Thymus (tissue), 11 donors: ENCODE measurements around the gene TCEAL4. TPM values are rescaled to one million over a fixed set of nuclear protein-coding genes. Genes with fewer than 3 reads are reported as not detected.
A peak's percentile ranks its signal among the peaks of the same experiment; 100 is the strongest.

Experiments
- DNase-seq, 9 donors: peaks; one replicate each; pipeline ENCODE4 v3.0.0-alpha.2; 2013; ENCODE audit warnings: low spot score in 9 of 9, low read depth in 6 of 9, missing footprints in 1 of 9
- H3K27ac ChIP-seq, 2 donors: one replicate each; pipeline ENCODE4 v1.5.1; 2013; ENCODE audit warnings: control low read depth in 1 of 2, low read depth in 1 of 2, low read length in 1 of 2, mild to moderate bottlenecking in 1 of 2, moderate library complexity in 1 of 2
- H3K27me3 ChIP-seq, 2 donors: one replicate each; pipeline ENCODE4 v1.5.1; 2013; ENCODE audit warnings: low read length in 1 of 2; ENCODE audit not compliant: control insufficient read depth in 2 of 2, insufficient read depth in 1 of 2
- H3K36me3 ChIP-seq, 2 donors: one replicate each; pipeline ENCODE4 v1.5.1; 2013; ENCODE audit warnings: low read length in 1 of 2, mild to moderate bottlenecking in 1 of 2, moderate library complexity in 1 of 2; ENCODE audit not compliant: control insufficient read depth in 2 of 2, insufficient read depth in 2 of 2
- H3K4me1 ChIP-seq, 2 donors: one replicate each; pipeline ENCODE4 v1.5.1; 2013; ENCODE audit warnings: low read length in 2 of 2; ENCODE audit not compliant: control insufficient read depth in 2 of 2, insufficient read depth in 2 of 2
- H3K4me3 ChIP-seq, 2 donors: one replicate each; pipeline ENCODE4 v1.5.1; 2013; ENCODE audit warnings: low read length in 2 of 2, control low read depth in 1 of 2, mild to moderate bottlenecking in 1 of 2
- H3K9me3 ChIP-seq, 2 donors: one replicate each; pipeline ENCODE4 v1.5.1; 2013; ENCODE audit warnings: low read length in 1 of 2, mild to moderate bottlenecking in 1 of 2; ENCODE audit not compliant: control insufficient read depth in 2 of 2, insufficient read depth in 1 of 2
- WGBS: extraction: QIAGEN DNeasy Blood & Tissue Kit; methylation state at CpG from one replicate; pipeline ENCODE4 v1.1.7; 2013; 5-methylcytosine and 5-hydroxymethylcytosine counted together
- polyA plus RNA-seq: library from polyadenylated mRNA; stranded (reverse); fragments of 200-250 nt; gene quantifications from one replicate; pipeline ENCODE4 v1.2.3, GENCODE V29; 2013
- total RNA-seq: library from RNA; stranded (reverse); fragments of 120-200 nt; gene quantifications from one replicate; pipeline ENCODE4 v1.2.4, GENCODE V29; 2013
- donor health status: healthy.

Gene TCEAL4
- total and polyA plus RNA-seq, 2 donors, result 27.2 to 200 TPM

DNA sequence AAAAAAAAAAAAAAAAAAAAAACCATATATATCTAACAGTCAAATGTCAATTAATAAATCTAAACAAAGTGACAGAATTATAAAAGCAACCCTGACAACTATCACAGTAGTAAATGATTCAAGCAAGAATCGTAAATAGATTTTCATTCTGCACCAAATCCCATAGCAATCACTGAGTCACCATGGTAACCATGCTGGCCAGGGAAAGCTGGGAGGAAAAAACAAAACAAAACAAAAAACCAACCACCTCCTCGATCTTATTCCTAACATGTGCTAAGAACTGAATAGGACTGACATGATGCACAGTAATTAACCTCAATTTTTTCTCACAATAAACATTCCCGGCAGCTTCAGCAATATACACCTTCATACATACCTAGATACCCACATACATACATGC, 35.4 kb upstream of the TCEAL4 start:
- Histone ChIP-seq H3K27ac (no peak overlapping the region), H3K36me3 (no peaks in the 10 kb centered on the region), H3K27me3 (no peaks in the 10 kb centered on the region), H3K9me3 (no peaks in the 10 kb centered on the region), H3K4me1 (peaks cover 0 to 2% of the 10 kb centered on the region in 2 donors), H3K4me3 (no peak overlapping the region)
- DNase-seq, result no peak
- WGBS, result 97% methylated on average over 3 of the region's 3 CpGs

DNA sequence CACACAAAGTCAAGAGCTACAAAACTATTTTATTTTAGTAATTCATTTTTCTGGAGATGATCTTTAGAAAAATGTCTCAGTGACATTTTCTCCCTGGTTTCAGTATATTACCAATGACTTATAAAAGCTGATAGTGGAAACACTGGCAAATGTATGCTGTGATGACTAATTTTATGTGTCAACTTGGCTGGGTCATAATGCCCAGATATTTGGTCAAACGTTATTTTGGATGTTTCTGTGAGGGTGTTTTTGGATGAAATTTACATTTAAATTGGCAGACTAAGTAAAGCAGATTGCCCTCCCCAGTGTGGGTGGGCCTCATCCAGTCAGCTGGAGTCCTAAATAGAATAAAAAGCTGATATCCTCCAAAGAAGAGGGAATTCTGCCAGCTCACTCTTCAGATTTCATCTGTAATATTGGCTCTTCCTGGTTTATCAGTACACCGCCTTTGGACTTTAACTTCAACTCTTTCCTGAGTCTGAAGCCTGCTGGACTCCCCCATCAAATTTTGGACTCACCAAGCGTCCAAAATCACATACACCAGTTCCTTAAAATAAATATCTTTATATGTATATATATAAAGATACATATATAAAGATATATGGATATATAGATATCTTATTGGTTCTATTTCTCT, 34.8 kb upstream of the TCEAL4 start:
- no peaks in the 10 kb centered on the region for H3K36me3 ChIP-seq
- no peak overlapping the region for H3K4me3 ChIP-seq
- H3K9me3 ChIP-seq, result no peaks in the 10 kb centered on the region
- peaks cover 0 to 2% of the 10 kb centered on the region in 2 donors for H3K4me1 ChIP-seq
- H3K27me3 ChIP-seq, result no peaks in the 10 kb centered on the region
- DNase-seq, result no peak
- H3K27ac ChIP-seq, result no peak overlapping the region
- 94% methylated on average over 3 of the region's 3 CpGs for WGBS

- no peaks in the 10 kb centered on the region for H3K27me3 ChIP-seq
- no peak for DNase-seq
- H3K4me1 ChIP-seq, result peaks cover 0 to 2% of the 10 kb centered on the region in 2 donors
- no peak overlapping the region for H3K4me3 ChIP-seq
- H3K36me3 ChIP-seq, result no peaks in the 10 kb centered on the region
- no peak overlapping the region for H3K27ac ChIP-seq
- no peaks in the 10 kb centered on the region for H3K9me3 ChIP-seq
- 92% methylated on average over 1 of the region's 1 CpG for WGBS
These were observed 33.1 kb upstream of the TCEAL4 start for GRCh38 chrX:103552236-103552635.

GRCh38 chrX:103554687-103555424, 30.5 kb upstream of the TCEAL4 start:
- WGBS, result 1% methylated on average over 19 of the region's 19 CpGs

GRCh38 chrX:103556963-103557612, 28.2 kb upstream of the TCEAL4 start:
- peaks cover 0 to 2% of the 10 kb centered on the region in 2 donors for H3K4me1 ChIP-seq
- peak in 3 of 9 donors; percentile 2 to 30 (median 16) for DNase-seq
- H3K27me3 ChIP-seq, result no peaks in the 10 kb centered on the region
- whole genome bisulfite sequencing, result 56% methylated on average over 2 of the region's 2 CpGs
- H3K4me3 ChIP-seq, result no peak overlapping the region
- H3K9me3 ChIP-seq, result no peaks in the 10 kb centered on the region
- no peak overlapping the region for H3K27ac ChIP-seq
- no peaks in the 10 kb centered on the region for H3K36me3 ChIP-seq

More at GRCh38 chrX:103554687-103555424, 30.5 kb upstream of the TCEAL4 start:
- Histone ChIP-seq H3K27ac (no peak overlapping the region), H3K36me3 (no peaks in the 10 kb centered on the region), H3K4me3 (peak overlapping the region; percentile 45 to 52), H3K27me3 (no peaks in the 10 kb centered on the region), H3K4me1 (peaks cover 0 to 2% of the 10 kb centered on the region in 2 donors), H3K9me3 (no peaks in the 10 kb centered on the region)
- peak; percentile 27 to 82 (median 45) for DNase-seq

GRCh38 chrX:103560256-103560655, 25.1 kb upstream of the TCEAL4 start:
- no peaks in the 10 kb centered on the region for H3K4me1 ChIP-seq
- H3K36me3 ChIP-seq, result no peaks in the 10 kb centered on the region
- no peak overlapping the region for H3K4me3 ChIP-seq
- no peaks in the 10 kb centered on the region for H3K9me3 ChIP-seq
- H3K27me3 ChIP-seq, result no peaks in the 10 kb centered on the region
- WGBS, result 95% methylated on average over 1 of the region's 1 CpG
- H3K27ac ChIP-seq, result no peak overlapping the region
- no peak for DNase-seq

GRCh38 chrX:103562801-103563200, 22.5 kb upstream of the TCEAL4 start:
- no peak for DNase-seq
- H3K4me1 ChIP-seq, result no peaks in the 10 kb centered on the region
- H3K27ac ChIP-seq, result no peak overlapping the region
- H3K9me3 ChIP-seq, result no peaks in the 10 kb centered on the region
- no peaks in the 10 kb centered on the region for H3K27me3 ChIP-seq
- WGBS, result 96% methylated on average over 2 of the region's 2 CpGs
- no peaks in the 10 kb centered on the region for H3K36me3 ChIP-seq
- no peak overlapping the region for H3K4me3 ChIP-seq

DNA sequence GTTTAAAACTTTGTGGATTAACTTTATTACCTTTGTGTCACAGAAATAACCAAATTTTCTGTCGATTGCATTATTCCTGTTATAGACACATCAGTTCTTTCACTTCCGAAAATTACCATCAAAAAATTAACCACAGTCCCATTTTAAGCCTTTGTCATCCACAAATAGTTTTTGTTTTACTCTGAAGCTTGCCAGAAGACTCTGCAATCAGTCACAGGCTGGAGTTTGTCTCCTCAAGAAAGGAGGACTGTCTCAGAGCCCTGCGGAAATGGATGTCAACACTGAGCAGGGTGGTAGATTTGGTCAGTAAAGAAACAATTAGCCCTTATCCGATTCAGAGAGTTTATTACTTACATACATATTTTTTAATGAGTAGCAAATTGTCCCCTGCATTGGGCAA, 20.1 kb upstream of the TCEAL4 start:
- WGBS, result 90% methylated on average over 4 of the region's 4 CpGs
- Histone ChIP-seq H3K36me3 (no peaks in the 10 kb centered on the region), H3K9me3 (no peaks in the 10 kb centered on the region), H3K4me3 (no peak overlapping the region), H3K27me3 (no peaks in the 10 kb centered on the region), H3K27ac (no peak overlapping the region), H3K4me1 (no peaks in the 10 kb centered on the region)
- DNase-seq, result no peak

DNA sequence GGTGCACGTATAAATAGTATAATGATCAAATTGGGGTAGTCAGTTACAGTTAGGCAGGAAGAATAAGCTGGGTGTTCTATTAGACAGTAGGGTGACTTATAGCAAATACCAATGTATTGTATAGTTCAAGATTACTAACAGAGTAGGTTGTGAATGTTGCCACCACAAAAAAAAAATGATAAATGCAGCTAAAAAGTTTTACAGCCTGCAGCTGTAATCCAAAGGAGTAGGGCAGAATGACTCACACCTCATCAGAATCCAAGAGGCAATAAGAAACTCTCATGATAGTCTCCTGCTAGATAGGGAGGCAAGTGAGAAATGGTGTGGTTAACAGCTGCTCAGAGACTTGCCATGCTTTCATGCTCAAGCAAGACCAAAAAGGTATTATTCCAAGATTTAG, 19.6 kb upstream of the TCEAL4 start:
- H3K27me3 ChIP-seq, result no peaks in the 10 kb centered on the region
- no peak overlapping the region for H3K27ac ChIP-seq
- no peaks in the 10 kb centered on the region for H3K9me3 ChIP-seq
- no peak overlapping the region for H3K4me3 ChIP-seq
- H3K36me3 ChIP-seq, result no peaks in the 10 kb centered on the region
- no peak for DNase-seq
- H3K4me1 ChIP-seq, result no peaks in the 10 kb centered on the region
- 94% methylated on average over 1 of the region's 1 CpG for WGBS
